Activated CD4-positive, alpha-beta T cell treated with anti-CD3 and anti-CD28 coated beads for 48 hours (primary cell): Measurements from ENCODE around the gene RMC1.
A peak's percentile ranks its signal among the peaks of the same experiment; 100 is the strongest.
"Not testable (repeated sequence)": the region's sequence is repeated elsewhere in the genome, so short reads cannot be mapped to it uniquely, and the experiment has no call there.

Experiments used
- DNase-seq: peaks from one replicate; pipeline ENCODE4 v3.0.0-alpha.2; 2020

RMC1 gene

DNA sequence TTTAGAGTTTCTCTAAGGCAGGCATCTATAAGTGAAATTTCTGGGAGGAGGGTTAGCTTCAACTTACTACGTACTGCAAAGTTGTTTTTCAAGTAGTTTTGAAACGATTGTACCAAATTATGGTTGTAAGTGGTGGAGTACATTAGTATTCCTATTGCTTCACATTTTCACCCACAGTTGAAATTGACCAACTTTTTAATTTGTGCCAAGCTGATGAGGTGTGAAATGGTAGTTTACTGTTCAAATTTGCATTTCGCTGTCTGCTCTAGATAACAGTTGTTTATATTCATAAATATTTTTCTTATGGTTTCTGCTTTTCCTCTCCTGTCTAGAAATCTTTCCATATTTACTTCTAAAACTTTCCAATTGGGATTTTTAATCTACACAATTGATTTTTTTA, 64.4 kb downstream of the RMC1 start:
- no peak for DNase-seq

DNA sequence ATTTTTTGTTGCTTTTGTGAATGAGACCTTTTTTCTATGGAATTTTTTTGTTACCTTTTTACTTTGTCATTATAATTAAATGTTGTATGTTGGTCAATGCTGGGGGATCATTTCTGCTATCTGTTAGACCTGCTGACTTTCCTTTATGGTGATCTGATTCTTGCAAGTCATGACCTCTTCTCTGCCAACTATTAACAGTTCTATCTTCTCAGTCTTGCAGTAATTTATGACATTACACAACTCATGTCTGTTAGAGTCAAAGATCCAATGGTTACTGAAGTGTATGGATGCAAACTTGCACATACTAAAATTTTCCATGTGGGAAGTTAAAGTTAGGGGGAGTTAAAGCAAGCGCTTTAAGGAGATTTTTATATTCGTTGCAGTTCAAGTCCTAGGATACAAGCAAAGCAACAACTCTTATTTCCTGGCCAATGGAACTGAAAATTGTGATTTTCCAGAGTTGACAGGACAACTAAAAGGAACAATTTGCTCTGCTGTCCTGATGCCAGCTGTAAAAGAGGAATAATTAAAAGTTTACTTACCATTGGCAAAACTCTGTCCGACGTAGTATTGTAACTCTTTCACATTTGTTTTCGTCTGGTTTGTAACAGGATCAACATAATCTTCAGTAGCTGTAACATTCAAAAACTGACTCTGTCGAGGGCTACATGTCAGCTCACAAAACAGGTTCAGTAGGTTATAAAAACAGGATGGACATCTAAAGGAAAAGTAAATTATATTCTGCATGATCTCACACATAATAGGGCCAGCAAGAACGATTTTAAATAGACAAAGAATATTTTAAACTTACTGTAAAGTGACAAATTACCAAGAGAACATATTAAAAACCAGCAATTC, 65.2 kb downstream of the RMC1 start:
- no peak for DNase-seq

DNA sequence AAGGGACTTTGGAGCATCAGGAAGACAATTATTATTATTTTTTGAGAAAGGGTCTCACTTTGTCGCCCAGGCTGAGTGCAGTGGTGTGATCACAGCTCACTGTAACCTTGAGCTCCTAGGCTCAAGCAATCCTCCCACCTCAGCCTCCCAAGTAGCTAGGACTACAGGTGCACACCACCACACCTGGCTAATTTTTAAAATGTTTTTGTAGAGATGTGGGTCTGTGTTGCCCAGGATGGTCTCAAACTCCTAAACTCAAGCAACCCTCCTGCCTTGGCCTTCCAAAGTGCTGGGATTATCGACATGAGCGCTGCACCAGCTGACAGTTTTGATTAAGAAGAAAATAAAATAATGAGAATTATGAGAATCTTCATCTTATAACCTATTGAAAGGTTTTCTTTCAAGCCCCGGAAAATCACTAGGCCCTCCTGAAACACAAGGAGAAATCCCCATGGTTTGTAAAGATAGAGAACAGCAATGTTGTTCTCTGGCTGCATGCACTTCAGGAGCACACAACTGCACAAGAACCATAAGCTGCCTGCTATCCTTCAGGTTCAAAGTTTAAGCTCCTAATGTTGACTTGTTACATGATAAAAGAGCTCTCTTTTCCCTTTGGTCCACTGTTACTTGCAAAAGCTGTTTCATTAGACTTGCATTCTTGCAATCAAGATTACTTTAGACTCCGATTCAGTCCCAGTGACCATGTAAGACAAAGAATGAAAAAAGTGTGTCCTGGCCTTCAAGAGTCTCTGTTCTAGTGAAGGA, 66.2 kb downstream of the RMC1 start:
- DNase-seq: no peak

DNA sequence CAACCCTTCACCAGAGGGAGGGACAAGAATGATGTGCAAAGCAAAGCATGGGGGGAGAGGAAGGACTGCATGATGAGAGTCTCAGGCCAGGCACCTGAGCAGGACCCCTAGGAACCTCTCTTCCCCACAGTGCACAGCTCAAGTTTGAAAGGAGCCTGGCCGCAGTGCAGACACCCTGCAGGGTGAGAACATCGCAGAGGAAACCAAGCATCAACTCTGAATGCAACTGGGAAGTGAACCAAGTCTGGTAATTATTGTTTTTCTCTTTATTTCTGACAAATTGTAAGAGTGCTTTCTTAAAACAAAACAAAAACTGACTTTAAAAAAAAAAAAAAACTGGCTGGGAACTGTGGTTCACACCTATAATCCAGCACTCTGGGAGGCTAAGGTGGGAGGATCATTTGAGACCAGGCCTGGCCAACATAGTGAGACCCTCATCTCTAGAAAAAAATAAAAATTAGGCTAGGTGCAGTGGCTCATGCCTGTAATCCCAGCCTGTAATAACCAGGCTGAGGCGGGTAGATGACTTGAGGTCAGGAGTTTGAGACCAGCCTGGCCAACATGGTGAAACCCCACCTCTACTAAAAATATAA, 67.7 kb downstream of the RMC1 start:
- DNase-seq: no peak

DNA sequence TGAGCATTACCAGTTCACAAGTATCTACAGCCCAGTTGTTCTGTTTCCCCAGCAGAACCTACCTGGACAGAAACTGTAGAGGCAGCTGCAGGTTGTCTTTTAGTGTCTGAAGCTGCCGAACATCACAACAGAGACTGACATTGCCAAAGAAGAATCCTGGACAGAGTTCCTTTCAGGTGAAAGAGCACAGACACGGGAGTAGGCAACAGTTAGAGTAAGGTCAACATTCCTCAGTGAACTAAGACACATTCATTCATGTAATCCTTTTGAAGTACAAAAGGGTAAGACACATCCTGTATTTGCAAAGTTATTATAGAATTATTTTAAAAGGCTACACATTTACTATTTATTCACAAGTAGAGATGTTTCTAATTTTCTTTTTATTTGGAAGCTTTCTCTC, 68.7 kb downstream of the RMC1 start:
- no peak for DNase-seq

DNA sequence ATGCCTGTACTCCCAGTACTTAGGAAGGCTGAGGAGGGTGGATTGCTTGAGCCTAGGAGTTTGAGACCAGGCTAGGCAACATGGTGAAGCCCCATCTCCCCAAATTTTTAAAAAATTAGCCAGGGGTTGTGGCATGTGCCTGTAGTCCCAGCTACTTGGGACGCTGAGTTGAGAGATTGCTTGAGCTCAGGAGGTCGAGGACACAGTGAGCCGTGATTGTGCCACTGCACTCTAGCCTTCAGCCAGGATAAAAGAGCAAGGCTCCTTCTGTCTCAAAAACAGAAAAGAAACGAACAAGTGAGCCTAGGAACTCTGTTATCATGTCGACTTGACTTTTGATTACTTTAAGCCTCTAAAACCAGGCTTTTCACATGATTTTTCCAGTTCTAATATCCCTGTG, 69.3 kb downstream of the RMC1 start:
- no peak for DNase-seq

DNA sequence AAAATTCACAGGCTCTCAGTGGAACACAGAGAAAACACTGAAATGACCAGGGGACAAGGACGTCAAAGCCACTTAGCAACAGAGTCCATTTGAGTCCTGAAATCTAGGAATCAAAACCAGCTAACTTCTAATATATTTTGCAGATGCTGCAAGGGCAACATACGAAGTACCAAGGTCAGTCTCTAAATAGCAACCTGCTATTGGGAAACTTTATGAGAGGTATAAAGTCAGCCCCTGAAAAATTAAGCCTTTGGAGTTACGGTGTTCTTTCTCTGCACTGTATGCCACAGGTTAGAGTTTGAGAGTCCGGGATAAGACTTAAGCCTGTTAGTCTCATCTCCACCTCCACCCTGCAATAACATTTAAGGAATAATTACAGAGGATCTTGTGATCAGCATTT, 69.7 kb downstream of the RMC1 start:
- no peak for DNase-seq

DNA sequence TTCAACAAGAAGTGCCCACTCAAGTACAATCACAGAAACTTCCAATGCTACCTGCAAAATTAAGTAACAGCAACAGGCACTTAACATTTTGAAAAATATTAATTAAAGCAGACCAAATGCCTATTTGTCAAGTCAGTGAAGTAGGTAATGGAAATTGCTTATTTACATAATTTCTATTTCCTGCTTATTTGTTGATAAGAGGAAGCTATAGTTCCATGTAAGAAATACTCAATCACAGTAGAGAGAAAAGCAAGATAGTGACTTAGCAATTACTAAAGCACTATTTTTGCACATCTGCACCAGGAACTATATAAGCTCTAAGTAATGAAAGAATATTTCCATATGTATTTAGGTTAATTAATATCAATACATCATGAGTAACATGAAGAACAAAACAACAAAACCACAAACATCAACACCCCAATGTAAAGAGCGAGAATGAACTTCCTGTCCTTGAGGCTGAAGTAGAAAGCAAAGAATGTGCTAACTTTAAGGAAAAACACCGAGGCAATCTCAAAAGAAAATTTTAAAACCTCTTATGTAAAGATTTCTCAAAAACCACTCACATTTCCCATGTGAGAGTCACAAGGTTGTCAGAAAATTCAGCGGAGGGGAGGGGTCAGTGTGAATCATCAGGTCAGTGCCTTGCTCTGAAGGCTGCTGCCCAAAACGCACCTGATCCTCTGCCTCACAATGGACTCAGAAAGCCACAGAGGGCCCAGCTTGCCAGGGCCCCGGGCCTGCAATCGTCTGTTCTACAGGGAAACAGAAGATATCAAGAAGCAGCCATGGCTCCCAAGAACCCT, 70.5 kb downstream of the RMC1 start:
- DNase-seq: peak; percentile 46

DNA sequence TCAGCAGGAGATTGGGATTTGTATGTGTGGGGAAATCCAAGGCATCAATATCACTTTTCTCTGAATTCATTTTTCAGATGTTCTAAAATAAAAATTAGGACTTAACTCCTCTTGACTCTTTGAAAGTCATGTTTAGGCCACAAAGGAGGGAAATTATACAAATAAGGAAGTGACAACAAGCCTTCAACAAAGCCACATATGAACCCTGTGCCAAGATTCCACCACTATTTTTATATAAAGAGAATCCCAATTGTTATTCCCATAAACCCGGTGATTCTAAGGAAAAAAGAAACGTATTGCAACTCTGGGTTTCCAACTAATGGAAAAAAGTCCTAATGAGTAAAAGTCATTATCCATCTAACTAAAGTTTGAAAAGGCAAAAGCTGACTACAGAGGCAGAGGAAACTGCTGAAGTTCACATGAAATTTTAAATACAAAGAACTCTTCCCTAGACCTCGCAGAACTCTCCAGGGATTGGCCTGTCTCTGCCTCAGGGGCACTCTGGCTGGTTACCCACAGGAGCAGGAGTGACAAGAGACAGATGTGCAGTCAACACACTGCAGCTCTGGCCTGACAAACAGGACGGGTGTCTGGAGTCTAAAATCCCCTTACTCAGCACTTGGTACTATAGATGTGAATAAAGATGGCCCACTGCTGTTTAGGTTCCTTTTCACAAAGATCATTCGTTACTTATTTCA, 71.4 kb downstream of the RMC1 start:
- no peak for DNase-seq

DNA sequence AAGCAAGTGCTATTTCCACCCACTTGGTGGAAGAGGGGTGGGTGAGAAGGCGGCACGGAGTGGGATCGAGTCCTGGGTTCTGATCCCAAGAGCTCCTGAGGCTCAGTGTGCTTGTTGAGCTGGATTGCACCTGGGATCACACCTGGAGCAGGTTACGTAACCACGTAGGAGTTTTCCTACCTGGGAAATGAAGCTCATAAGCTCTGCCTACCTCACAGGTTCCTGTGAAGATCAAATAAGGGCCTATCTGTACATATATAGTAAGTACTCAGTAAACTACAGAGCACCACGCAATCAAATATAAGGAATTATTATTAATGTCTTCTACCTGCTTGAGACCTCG, 72.0 kb downstream of the RMC1 start:
- DNase-seq: no peak

DNA sequence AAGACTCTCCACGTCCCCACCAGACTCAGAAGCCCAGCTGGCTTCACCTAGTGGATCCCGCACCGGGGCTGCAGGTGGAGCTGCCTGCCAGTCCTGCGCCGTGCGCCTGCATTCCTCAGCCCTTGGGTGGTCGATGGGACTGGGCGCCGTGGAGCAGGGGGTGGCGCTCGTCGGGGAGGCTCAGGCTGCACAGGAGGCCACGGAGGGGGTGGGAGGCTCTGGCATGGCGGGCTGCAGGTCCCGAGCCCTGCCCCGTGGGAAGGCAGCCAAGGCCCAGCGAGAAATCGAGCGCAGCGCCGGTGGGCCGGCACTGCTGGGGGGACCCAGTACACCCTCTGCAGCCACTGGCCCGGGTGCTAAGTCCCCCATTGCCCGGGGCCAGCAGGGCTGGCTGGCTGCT, 74.2 kb downstream of the RMC1 start:
- not testable (repeated sequence) for DNase-seq

DNA sequence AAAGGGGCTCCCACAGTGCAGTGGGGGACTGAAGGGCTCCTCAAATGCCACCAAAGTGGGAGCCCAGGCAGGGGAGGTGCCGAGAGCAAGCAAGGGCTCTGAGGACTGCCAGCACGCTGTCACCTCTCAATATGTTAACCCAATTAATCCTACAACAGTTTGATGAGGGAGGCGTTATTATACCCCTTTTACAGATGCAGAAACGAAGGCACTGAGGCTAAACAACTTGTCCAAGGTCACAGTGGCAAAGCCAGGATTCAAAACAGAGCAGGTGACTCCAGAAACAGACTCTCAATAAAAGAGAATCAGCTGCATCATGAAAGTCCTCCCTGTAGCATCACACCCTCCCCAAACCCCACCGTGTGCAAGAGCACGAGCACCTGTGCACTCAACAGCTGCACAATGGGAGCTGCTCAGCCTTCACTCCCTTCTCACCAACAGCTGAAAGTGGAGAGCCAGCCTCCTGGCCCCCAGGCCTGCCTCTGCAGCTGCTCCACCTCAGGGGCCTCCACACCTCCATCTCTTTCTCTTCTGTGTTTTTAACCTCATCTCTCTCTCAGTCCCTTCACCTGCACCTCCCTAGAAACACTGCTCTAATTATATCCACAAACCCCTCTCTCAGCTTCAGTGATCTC, 74.9 kb downstream of the RMC1 start:
- no peak for DNase-seq

DNA sequence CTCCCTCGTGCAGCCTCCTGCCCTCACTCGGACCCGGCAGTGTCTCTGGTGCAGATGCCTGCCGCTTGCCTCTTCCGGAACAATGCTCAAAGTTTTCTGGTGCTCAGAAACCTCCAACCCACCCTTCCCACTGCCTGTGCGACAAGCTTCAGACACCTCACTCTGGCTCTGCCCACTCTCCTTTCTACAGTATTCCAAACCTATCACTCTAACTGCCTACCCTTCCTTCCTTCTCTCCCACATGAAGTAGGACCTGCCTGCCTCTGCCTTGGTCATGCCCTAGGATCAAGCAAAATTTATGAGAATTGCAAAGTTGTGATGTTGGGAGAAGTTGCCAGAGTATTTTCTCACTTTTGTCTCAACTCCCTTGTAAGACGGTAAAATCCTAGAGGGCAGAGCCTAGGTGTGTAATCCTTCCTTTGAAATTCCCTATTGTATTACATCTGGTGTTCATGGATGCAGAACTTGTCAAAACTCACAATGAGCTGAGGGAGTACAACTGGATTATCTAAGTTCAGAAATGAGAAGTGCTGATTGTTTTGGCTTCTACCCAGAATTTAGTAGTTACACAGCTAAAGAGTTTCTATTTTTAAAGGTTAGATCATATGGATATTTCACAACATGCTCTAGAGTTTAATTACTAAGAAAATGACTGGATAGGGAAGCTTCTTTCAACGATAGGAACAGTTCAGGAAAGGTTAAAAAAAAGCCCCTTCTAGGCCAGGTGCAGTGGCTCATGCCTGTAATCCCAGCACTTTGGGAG, 75.8 kb downstream of the RMC1 start:
- no peak for DNase-seq

DNA sequence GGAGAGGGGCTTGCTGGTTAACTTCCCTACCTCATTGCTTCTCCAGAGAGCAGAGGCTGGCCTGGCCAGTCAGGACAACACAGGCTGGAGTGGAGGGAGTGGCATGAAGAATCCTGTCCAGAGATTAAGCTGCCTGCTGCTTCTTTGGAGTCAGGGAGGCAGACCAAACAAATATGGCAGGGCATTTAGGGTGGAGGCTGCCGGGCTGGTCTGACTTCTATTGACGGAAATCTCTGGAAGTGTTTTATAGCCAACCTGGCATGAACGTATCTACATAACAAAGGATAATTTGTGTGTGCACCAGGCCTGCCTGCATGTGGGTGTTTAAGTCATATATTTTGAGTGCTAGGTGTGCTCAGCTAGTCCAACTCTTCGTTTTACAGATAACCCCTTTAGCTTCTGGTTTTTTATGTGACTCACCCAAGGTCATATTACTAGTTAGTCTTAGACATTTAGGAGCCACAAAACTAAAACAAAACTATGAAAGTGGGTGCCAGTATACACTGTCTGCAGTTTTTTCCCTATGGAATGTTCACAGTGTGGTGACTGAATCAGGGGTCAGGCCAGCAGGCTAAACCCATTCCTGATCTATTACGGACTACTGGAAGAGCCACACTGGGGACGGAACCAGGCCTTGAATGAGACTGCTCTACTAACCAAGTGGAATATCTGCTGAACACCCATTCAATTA, 77.5 kb downstream of the RMC1 start:
- DNase-seq: no peak
